IMR-90 (cell line): Measurements from ENCODE around the gene RIOK1. TPM values are rescaled to one million over a fixed set of nuclear protein-coding genes. Genes with fewer than 3 reads are reported as not detected.

Experiments
- ATAC-seq: fragments of 200-7000 bp; cut with Tn5 transposase; 2 replicates; pipeline ENCODE4 v1.9.1; 2020; ENCODE audit warnings: low read depth, mild to moderate bottlenecking, moderate library complexity
- BruUV-seq: library from RNA; stranded (reverse); fragments of 400-500 nt; replicated peaks from 2 replicates; lab custom pipeline; 2021; lab: Mats Ljungman, UMichigan
- CTCF ChIA-PET: fragments of 300-600 bp; formaldehyde crosslinking; extraction: SDS; loops from one replicate; lab custom pipeline; 2021; ENCODE audit warnings: antibody characterized with exemption; lab: Yijun Ruan, JAX
- POLR2A ChIA-PET: fragments of 300-600 bp; sonication (Branson Sonifier 250); formaldehyde crosslinking; loops from one replicate; lab custom pipeline; 2022; ENCODE audit warnings: antibody characterized with exemption; ENCODE audit not compliant: unreplicated experiment; lab: Charles Lee
- DNase-seq: peaks from one replicate; pipeline ENCODE4 v3.0.0; 2013
- H2AFZ ChIP-seq: replicated peaks from 2 replicates; pipeline ENCODE3; 2013; ENCODE audit warnings: low read length, mild to moderate bottlenecking; ENCODE audit not compliant: poor library complexity
- H2AK5ac ChIP-seq: 2 replicates; pipeline ENCODE4 v1.6.1; 2013; ENCODE audit warnings: low read depth, low read length, inconsistent platforms
- H2AK9ac ChIP-seq: replicated peaks from 2 replicates; pipeline ENCODE3; 2013; ENCODE audit warnings: mild to moderate bottlenecking, low read depth, low read length, moderate library complexity; ENCODE audit not compliant: poor library complexity
- H2BK120ac ChIP-seq: 2 replicates; pipeline ENCODE4 v1.6.1; 2013; ENCODE audit warnings: low read depth, low read length, inconsistent platforms
- H2BK15ac ChIP-seq: 3 replicates; pipeline ENCODE4 v1.6.1; 2013; ENCODE audit warnings: low read depth, low read length, inconsistent platforms
- H2BK20ac ChIP-seq: 2 replicates; pipeline ENCODE4 v1.6.1; 2013; ENCODE audit warnings: low read depth, mild to moderate bottlenecking, inconsistent platforms, low read length, moderate library complexity
- H2BK5ac ChIP-seq: 2 replicates; pipeline ENCODE4 v1.6.1; 2013; ENCODE audit warnings: mild to moderate bottlenecking, low read depth, low read length, inconsistent platforms; ENCODE audit not compliant: poor library complexity, severe bottlenecking
- H3K14ac ChIP-seq: replicated peaks from 2 replicates; pipeline ENCODE4 v1.6.1; 2013; ENCODE audit warnings: low read depth, low read length, inconsistent platforms
- H3K18ac ChIP-seq: 2 replicates; pipeline ENCODE4 v1.6.1; 2013; ENCODE audit warnings: low read depth, low read length, control low read depth
- H3K23ac ChIP-seq: 2 replicates; pipeline ENCODE4 v1.6.1; 2013; ENCODE audit warnings: low read depth, low read length, inconsistent platforms
- H3K27ac ChIP-seq: 2 replicates; pipeline ENCODE4 v1.5.1; 2013; ENCODE audit warnings: mild to moderate bottlenecking, control low read depth, low read length; ENCODE audit not compliant: insufficient read depth
- H3K27me3 ChIP-seq: 2 replicates; pipeline ENCODE4 v1.6.1; 2013; ENCODE audit warnings: low read length; ENCODE audit not compliant: control insufficient read depth, insufficient read depth
- H3K36me3 ChIP-seq: 2 replicates; pipeline ENCODE4 v1.6.1; 2013; ENCODE audit warnings: low read length, mixed read lengths; ENCODE audit not compliant: control insufficient read depth, insufficient read depth
- H3K4ac ChIP-seq: 2 replicates; pipeline ENCODE4 v1.6.1; 2013; ENCODE audit warnings: low read depth, low read length, inconsistent platforms
- H3K4me1 ChIP-seq: 2 replicates; pipeline ENCODE4 v1.6.1; 2013; ENCODE audit warnings: low read length, mixed read lengths; ENCODE audit not compliant: control insufficient read depth, insufficient read depth
- H3K4me2 ChIP-seq: 2 replicates; pipeline ENCODE4 v1.6.1; 2013; ENCODE audit warnings: low read depth, mild to moderate bottlenecking, control low read depth, low read length, moderate library complexity
- H3K4me3 ChIP-seq: 2 replicates; pipeline ENCODE4 v1.5.1; 2013; ENCODE audit warnings: low read depth, mild to moderate bottlenecking, control low read depth, low read length, moderate library complexity; ENCODE audit not compliant: insufficient read depth
- H3K56ac ChIP-seq: 2 replicates; pipeline ENCODE4 v1.6.1; 2013; ENCODE audit warnings: low read length, inconsistent platforms; ENCODE audit not compliant: insufficient read depth; ENCODE audit errors: extremely low read depth
- H3K79me1 ChIP-seq, 2 experiments: 2 replicates each; pipeline ENCODE4 v1.6.1; 2013; ENCODE audit warnings: low read length in 2 of 2, inconsistent platforms in 1 of 2, low read depth in 1 of 2
- H3K9ac ChIP-seq: 2 replicates; pipeline ENCODE4 v1.6.1; 2013; ENCODE audit warnings: low read depth, low read length, control low read depth
- H3K9me1 ChIP-seq: 2 replicates; pipeline ENCODE4 v1.6.1; 2013; ENCODE audit warnings: low read length, inconsistent platforms; ENCODE audit not compliant: insufficient read depth
- H3K9me3 ChIP-seq: 2 replicates; pipeline ENCODE4 v1.6.1; 2013; ENCODE audit warnings: low read length; ENCODE audit not compliant: control insufficient read depth, insufficient read depth
- H4K20me1 ChIP-seq: 2 replicates; pipeline ENCODE4 v1.6.1; 2013; ENCODE audit warnings: low read length, inconsistent platforms; ENCODE audit not compliant: insufficient read depth
- H4K5ac ChIP-seq: 2 replicates; pipeline ENCODE4 v1.6.1; 2013; ENCODE audit warnings: mild to moderate bottlenecking, low read depth, low read length, control low read depth
- H4K8ac ChIP-seq, 2 experiments: 2 replicates each; pipeline ENCODE4 v1.6.1; 2013; ENCODE audit warnings: low read depth in 2 of 2, low read length in 2 of 2, control low read depth in 1 of 2, inconsistent platforms in 1 of 2
- H4K91ac ChIP-seq: 2 replicates; pipeline ENCODE4 v1.6.1; 2013; ENCODE audit warnings: low read depth, low read length, inconsistent platforms; ENCODE audit not compliant: insufficient read depth
- BHLHE40 ChIP-seq: fragments of 150-350 bp; IDR thresholded peaks from 2 replicates; pipeline ENCODE4 v1.6.1; 2016; ENCODE audit warnings: mild to moderate bottlenecking, low read depth, low read length
- CEBPB ChIP-seq: IDR thresholded peaks from 2 replicates; pipeline ENCODE4 v1.6.1; 2012; ENCODE audit warnings: low read depth, low read length, improper control_type of control experiment
- CHD1 ChIP-seq: IDR thresholded peaks from 2 replicates; pipeline ENCODE4 v1.6.1; 2012; ENCODE audit warnings: low read depth, low read length, improper control_type of control experiment
- CTCF ChIP-seq: conservative IDR thresholded peaks from 2 replicates; pipeline ENCODE4 v1.5.1; 2012; ENCODE audit warnings: mild to moderate bottlenecking, low read depth, low read length, improper control_type of control experiment
- ELK1 ChIP-seq: fragments of 150-350 bp; IDR thresholded peaks from 2 replicates; pipeline ENCODE4 v1.6.1; 2016; ENCODE audit warnings: low read depth, mild to moderate bottlenecking, low read length, moderate library complexity, borderline replicate concordance
- FOS ChIP-seq: fragments of 150-350 bp; IDR thresholded peaks from 2 replicates; pipeline ENCODE4 v1.6.1; 2016; ENCODE audit warnings: low read depth, low read length
- MAFK ChIP-seq: IDR thresholded peaks from 2 replicates; pipeline ENCODE4 v1.6.1; 2012; ENCODE audit warnings: low read depth, low read length, improper control_type of control experiment
- MAZ ChIP-seq: IDR thresholded peaks from 2 replicates; pipeline ENCODE4 v1.6.1; 2012; ENCODE audit warnings: low read depth, mild to moderate bottlenecking, low read length, improper control_type of control experiment, moderate library complexity, borderline replicate concordance
- MXI1 ChIP-seq: IDR thresholded peaks from 2 replicates; pipeline ENCODE4 v1.6.1; 2012; ENCODE audit warnings: low read depth, mild to moderate bottlenecking, low read length, moderate library complexity, borderline replicate concordance
- NFE2L2 ChIP-seq: fragments of 150-350 bp; IDR thresholded peaks from 2 replicates; pipeline ENCODE4 v1.6.1; 2016; ENCODE audit warnings: low read depth, mild to moderate bottlenecking, low read length
- POLR2A ChIP-seq: IDR thresholded peaks from 2 replicates; pipeline ENCODE4 v1.6.1; 2012; ENCODE audit warnings: mild to moderate bottlenecking, low read depth, low read length
- RAD21 ChIP-seq: IDR thresholded peaks from 2 replicates; pipeline ENCODE4 v1.6.1; 2012; ENCODE audit warnings: low read length, improper control_type of control experiment
- RCOR1 ChIP-seq: IDR thresholded peaks from 2 replicates; pipeline ENCODE4 v1.6.1; 2012; ENCODE audit warnings: mild to moderate bottlenecking, low read length, improper control_type of control experiment; ENCODE audit not compliant: insufficient replicate concordance
- RFX5 ChIP-seq: IDR thresholded peaks from 2 replicates; pipeline ENCODE4 v1.8.0; 2012; ENCODE audit warnings: low read depth, mild to moderate bottlenecking, low read length, moderate library complexity
- SMC3 ChIP-seq: fragments of 150-350 bp; IDR thresholded peaks from 2 replicates; pipeline ENCODE4 v1.6.1; 2016; ENCODE audit warnings: low read depth, mild to moderate bottlenecking, antibody characterized with exemption, low read length, moderate library complexity
- USF2 ChIP-seq: fragments of 150-350 bp; IDR thresholded peaks from 2 replicates; pipeline ENCODE4 v1.6.1; 2017; ENCODE audit warnings: mild to moderate bottlenecking, antibody characterized with exemption, low read length, low read depth
- WGBS, 2 experiments: methylation state at CpG; one replicate each; pipeline versions ENCODE4 v1.1.5 to v1.1.7; 2013; ENCODE audit warnings: missing lambda C conversion rate in 2 of 2; ENCODE audit not compliant: insufficient read length in 1 of 2; ENCODE audit errors: extremely low coverage in 2 of 2; 5-methylcytosine and 5-hydroxymethylcytosine counted together
- dilution Hi-C: fragments of 300-500 bp; cut with HindIII; formaldehyde crosslinking; loops from one replicate; pipeline ENCODE4 v1.14.3; 2018; ENCODE audit warnings: low sequenced_read_pairs; ENCODE audit not compliant: unreplicated experiment
- in situ Hi-C: fragments of 300-500 bp; cut with MboI; formaldehyde crosslinking; loops from 3 replicates; pipeline ENCODE4 v1.14.3; 2019; ENCODE audit warnings: low sequenced_read_pairs, inconsistent platforms, mixed read lengths
- intact Hi-C: fragments of 100-400 bp; cut with micrococcal nuclease; formaldehyde crosslinking; loops from 2 replicates; pipeline ENCODE4 v1.10.0; 2022
- polyA plus RNA-seq, 3 experiments: library from polyadenylated mRNA; depleted of rRNA; stranded (reverse); fragments of >200 nt; gene quantifications; 2 replicates each; pipeline ENCODE4 v1.2.3, GENCODE V29; 2012; ENCODE audit warnings: low replicate concordance in 1 of 3
- total RNA-seq: library from RNA; depleted of rRNA; stranded (reverse); fragments of >200 nt; gene quantifications from 2 replicates; pipeline ENCODE4 v1.2.3, GENCODE V29; 2012

Gene RIOK1
- total and polyA plus RNA-seq, 2 of the 4 experiments (the other 2 are of a cell fraction), result 17.0 to 17.8 TPM

DNA sequence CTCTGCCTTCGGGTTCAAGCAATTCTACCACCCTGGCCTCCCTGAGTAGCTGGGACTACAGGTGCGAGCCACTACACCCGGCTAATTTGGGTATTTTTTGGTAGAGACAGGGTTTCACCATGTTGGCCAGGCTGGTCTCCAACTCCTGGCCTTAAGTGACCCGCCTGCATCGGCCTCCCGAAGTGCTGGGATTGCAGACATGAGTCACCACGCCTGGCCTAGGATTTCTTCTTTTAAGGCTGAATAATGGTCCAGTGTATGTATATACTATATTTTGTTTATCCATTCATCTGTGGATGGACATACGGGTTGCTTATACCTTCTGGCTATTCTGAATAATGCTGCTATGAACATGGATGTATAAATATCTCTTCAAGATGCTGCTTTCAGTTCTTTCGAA lies 17.1 kb downstream of the RIOK1 start:
- Histone ChIP-seq H4K5ac (no peak overlapping the region), H3K56ac (no peak overlapping the region), H4K91ac (no peak overlapping the region), H3K36me3 (peaks cover 24% of the 10 kb centered on the region), H3K18ac (no peak overlapping the region), H2AK5ac (no peak overlapping the region), H3K9ac (no peak overlapping the region), H3K4me1 (no peaks in the 10 kb centered on the region), H2AK9ac (no peak overlapping the region), H3K27me3 (no peaks in the 10 kb centered on the region), H3K14ac (no peak overlapping the region), H2BK15ac (no peak overlapping the region), H3K9me3 (no peaks in the 10 kb centered on the region), H3K23ac (no peak overlapping the region), H2AFZ (no peak overlapping the region), H3K4ac (no peak overlapping the region), H3K27ac (no peak overlapping the region), H2BK120ac (no peak overlapping the region), H2BK5ac (peak overlapping the region; percentile 58), H3K4me2 (no peak overlapping the region), H3K79me1 (no peaks in the 10 kb centered on the region; a peak in 1 of 4 replicates), H3K9me1 (no peaks in the 10 kb centered on the region), H4K20me1 (no peaks in the 10 kb centered on the region), H3K4me3 (no peak overlapping the region), H2BK20ac (no peak overlapping the region), H4K8ac (no peak overlapping the region)
- TF ChIP-seq POLR2A (no peak), ELK1 (no peak), SMC3 (no peak), FOS (no peak), USF2 (no peak), BHLHE40 (no peak), MAFK (no peak), RAD21 (no peak), RCOR1 (no peak), CHD1 (no peak), NFE2L2 (no peak), RFX5 (no peak), CTCF (no peak), MAZ (no peak), CEBPB (no peak), MXI1 (no peak)
- in situ Hi-C loops (loop anchor here (10.0 kb wide), 2 partner anchors 122 to 178 kb away; no protein-coding TSS in a partner anchor), dilution Hi-C loops (no loop called here), intact Hi-C loops (no loop called here)
- ATAC-seq, result peak; percentile 64
- ChIA-PET CTCF (no interaction called here), POLR2A (no interaction called here)
- BruUV-seq, result no TSS peak
- WGBS, 2 experiments, result no CpG with 5 or more reads among the region's 9 CpGs
- peak; percentile 56 for DNase-seq
